GM21723 (cell line): ENCODE measurements around the gene CXCR6.

ENCODE experiments used
- ATAC-seq: cut with Tn5 transposase; IDR thresholded peaks from one replicate; pipeline ENCODE4 v1.9.1; 2021; ENCODE audit warnings: mild to moderate bottlenecking, moderate library complexity; ENCODE audit not compliant: unreplicated experiment

CXCR6 gene

DNA sequence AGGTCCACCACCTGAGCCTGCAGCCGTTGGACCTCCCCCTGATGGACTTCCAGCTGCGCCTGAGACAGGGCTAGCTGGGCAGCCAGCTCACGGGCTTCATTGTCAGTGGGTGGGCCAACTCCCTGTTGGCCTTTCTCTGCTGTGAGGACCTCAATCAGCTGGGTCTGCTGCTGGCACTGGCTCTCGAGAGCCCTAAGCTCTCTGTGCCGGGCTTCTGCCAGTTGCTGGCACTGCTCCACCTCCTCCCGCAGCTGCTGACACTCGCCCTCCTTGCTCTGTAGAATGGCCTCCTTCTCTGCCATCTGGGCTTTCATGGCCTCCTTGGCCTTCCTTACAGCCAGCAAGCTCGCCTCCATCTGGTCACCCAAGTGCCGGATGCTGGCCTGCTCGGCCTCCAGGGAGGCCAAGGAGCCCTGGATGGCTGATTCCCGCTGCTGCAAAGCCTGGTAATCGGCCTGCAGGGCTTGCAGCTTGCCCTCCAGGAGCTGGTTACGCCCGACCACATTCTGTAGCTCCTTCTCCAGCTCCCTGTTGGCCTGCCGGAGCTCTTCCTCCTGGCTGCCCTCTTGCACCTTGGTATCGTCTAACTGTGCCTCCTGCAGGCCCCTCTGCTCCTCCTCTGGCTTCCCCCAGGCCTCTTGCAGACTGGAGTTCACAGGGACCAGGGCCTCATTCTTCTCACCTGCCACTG, 23.8 kb downstream of the CXCR6 start:
- ATAC-seq: no peak

DNA sequence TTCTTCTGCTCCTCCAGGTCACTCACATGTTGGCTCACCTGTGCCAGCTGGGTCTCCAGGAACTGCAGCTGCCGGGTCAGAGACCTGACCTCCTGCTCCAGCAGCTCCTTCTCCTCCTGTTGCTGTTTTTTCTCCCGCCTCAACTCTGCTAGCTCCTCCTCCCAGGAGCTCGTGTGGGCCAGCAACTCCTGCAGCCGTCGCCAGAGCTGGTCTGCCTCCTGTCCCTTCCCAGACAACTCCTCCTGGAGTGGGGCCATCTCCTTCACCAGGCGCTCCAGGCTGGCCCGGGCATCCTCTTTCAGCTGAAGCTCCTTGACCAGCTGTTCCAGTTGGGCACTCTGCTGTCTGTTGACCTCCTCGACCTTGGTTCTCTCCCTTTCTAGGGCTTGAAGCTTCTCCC, 24.5 kb downstream of the CXCR6 start:
- no peak for ATAC-seq

DNA sequence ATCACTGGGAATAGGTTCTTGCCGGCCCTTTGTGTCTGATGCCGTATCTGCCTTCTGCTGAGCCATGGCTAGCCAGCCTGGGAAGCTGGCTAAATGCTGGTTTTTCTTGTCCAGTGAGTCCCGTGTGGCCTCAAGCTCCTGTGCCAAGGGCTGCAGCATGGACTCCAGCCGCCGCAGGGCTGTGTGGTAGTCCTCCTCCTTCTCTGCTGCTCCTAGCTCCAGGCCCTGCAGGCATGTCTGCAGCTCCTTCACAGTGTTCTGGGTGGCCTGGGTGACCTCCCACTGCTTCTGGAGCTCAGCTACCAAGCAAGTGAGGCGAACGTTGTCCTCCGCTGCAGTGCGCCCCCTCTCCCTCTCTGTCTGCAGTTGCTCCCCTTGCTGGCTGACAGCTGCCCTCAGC, 24.9 kb downstream of the CXCR6 start:
- no peak for ATAC-seq

DNA sequence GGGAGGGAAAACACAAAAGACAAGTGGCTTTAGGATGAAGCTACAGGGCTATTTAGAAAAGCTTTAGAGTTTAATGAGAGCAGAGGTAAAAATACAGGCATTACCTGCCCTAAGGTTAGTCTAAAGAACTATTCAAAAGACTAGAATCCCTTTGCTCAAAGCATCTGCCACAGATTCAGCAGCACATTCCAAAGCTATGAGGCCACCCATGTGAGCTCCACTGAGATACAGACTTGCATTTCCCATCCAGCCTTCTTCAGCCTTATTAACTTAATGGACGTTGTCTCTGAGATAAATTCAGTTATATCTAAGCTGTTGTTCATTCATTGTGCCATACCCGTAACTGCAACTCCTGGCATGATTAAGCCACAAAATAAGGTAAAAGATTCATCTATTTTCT, 25.4 kb downstream of the CXCR6 start:
- no peak for ATAC-seq

DNA sequence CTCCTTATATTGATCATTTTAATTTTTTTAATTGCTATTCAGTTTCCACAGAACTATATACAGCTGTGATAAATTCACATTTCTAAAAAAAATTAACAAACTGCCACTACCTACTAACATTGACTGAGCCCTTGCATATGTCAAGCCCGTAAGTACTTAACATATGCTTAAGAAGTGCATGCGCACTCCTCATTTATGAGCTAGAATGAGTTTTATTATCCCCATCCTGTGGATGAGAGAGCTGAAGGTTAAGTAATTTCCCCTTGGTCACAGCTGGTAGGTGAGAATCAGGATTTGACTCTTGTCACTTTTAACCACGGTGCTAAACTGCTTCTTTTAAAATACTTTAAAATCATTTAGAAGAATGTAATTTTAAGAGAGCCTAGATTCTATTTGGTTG, 25.9 kb downstream of the CXCR6 start:
- no peak for ATAC-seq

DNA sequence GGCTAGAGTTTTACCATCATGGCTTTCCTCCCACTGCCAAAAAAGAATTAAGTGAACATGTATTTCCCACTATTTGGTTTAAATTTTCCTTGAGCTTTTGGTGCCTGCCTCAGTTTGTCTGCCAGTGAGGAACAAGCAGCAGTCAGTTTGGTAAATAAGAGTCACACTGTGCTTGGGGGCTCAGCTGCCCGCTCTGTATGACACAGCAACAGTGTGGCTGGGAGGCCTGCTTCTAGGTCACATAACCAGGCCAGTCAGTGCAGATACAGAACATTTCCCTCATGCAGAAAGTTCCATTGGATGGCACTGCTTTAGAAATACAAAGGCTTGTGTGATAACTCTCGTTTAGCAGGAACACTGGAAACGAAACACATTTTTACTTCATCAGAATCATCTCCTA, 26.7 kb downstream of the CXCR6 start:
- ATAC-seq: no peak

DNA sequence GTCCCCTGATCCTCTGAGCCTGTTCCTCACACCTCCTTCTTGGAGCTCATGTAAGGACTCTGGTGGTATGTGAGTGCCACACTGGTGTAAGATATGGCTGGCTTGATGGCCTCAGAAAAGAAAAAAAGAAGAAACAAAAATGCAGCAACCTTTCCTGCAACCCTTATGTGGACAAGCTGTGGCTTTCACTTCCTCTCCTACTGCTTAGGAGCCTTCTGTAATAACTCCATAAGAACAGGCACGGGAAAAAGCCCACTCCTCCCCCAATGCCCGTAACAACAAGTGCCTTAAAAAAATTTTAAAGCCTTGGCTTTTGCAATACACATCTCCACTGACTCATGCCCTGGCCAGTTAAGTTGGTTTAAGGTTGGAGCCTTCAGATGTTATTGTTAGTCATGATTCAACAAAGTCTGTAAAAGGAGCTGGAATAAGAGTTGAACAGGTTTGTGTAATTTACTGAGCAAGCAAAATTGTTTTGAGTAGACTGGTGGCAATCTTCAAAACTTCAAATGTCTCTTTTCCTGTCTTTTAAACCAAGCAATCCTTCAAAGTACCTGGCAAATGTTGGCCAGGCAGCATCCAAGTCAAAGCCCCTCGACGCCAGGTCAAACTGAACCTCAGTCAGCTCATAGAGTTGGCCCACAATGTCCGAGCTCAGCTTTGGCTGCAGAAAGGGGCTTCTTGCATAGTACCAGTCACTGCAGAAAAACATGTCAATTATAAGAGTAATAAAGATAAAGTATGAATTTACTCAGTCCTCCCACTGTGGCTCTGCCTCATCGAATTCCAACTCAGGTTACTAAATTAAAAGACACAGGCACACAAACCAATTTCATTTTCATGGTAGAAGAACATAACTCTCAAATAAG, 29.5 kb downstream of the CXCR6 start:
- no peak for ATAC-seq

DNA sequence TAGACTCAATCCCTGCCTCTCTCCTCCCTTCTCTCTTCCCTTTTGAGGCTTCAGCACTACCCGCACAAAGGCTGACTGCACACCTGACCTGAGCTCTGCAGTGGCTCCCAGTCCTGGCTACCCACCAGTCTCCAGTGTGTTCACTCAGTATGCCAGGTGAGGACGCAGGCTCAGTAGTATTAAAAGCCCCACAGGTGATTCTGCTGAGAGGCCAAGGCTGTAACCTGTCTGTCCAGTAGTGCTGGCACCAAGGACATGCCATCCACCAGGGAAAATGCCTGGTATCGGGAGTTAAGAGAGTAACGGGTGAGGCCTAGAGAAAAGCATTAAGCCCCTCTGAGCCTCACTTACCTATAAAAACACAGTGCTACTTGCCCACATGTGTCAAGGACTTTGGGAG, 31.4 kb downstream of the CXCR6 start:
- ATAC-seq: no peak

DNA sequence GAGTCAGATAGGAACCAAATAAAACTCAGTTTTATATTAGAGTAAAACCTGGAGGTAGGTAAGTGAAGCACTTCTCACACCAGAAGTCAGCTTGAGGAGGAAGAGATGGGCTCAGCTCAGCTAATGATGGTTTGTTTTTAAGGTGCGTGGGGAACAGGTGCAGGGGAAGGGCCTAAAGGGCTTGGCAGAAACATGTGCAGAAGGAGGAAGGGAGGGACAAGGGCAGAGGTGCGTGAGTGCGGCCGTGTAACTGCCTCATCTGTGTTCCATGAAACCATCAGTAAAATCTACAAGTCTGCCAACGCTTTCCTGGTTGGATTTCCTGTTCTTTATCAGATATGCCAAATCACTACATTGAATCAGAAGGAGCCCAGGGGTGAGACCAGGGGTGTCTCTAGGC, 32.4 kb downstream of the CXCR6 start:
- no peak for ATAC-seq

DNA sequence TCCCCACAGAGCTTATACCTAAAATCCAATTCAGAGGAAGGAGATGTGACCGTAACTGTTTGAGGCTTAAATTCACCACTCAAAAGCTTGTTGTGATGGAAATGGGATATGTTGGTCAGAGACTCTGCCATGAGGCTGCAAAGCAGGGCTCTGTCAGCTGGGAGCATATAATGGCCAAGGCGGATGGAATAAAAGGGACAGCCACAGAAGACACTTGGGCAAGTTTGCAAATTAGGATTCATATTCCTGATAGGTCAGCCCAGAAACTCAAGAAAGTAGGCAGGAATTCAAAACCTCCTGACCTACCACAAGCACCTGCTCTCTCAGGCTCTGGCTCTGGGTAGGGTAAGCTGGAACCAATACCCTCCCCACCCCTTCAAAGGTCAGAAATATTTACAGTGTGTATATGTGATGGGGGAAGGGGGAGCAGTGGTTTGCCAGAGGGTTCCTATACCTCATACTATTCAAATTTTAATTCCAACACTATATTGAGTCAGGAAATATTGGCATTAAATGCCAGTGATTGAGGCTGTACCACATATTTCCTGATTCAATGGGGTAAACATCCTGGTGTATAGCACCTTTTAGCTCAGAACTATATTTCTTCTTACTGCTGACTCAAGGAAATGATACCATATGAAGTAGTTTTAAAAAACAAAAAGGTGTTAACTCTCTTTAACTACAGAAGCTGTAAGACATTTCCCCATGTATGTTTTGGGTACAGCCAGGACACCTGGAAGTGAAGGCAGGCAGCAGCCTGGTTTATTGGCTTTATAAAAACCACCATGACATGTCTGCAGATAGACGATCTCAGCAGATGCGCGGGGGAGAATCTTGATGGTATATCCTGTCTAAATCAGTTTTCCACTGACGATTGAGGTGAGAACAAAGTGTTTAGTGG, 33.2 kb downstream of the CXCR6 start:
- ATAC-seq: no peak

DNA sequence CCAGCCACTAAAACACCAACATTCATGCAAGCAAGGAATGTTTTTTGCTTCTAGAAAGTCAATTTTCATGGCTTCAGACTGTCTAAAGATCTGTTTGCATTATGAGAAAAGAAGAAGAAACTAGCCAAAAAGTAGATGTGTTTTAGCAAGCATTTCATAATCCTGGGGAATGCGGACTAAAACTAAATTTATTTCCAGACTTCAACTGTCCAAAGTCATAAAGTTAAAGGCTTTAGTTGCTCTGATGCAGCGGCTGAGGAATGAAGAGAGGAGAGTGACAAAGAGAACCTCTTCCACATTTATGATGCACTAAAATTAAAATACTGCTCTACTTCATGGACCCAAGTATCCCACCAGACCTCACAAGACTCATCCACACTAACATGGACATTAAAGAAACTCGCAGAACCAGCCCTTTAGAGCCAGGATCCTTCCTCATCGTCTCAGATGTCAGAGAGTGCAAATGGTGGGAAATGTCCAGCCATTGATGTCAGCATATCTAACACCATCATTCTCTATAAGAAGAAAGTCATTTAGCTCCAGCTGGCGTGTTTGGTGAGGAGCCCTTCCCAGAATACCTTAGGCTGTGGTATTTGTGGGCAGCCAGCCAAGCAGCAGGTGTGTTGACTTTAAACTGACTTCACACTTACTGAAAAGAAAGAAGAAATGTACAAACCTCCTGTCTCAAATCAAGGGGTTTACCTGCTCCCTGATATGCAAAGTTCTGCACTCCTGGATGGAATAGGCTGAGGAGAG, 34.9 kb downstream of the CXCR6 start:
- ATAC-seq: no peak

DNA sequence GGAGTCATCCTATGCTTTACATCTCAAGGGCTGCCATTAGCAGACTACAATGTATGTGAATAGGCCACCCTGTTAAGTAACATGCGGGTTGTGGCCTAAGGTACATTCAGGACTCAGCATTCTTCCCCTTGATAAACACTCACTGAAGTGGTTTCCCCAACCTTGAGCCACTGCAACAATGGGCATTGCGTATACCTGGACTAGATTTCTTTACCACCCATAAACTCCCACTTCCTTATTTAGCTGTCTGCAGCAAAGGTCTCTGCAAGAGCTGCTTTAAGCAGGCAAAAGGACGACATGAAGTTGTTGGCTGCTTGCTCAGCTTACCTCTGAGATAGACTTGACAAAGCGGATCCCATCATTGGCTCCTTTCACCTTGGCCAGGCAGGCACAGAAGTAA, 36.1 kb downstream of the CXCR6 start:
- no peak for ATAC-seq

DNA sequence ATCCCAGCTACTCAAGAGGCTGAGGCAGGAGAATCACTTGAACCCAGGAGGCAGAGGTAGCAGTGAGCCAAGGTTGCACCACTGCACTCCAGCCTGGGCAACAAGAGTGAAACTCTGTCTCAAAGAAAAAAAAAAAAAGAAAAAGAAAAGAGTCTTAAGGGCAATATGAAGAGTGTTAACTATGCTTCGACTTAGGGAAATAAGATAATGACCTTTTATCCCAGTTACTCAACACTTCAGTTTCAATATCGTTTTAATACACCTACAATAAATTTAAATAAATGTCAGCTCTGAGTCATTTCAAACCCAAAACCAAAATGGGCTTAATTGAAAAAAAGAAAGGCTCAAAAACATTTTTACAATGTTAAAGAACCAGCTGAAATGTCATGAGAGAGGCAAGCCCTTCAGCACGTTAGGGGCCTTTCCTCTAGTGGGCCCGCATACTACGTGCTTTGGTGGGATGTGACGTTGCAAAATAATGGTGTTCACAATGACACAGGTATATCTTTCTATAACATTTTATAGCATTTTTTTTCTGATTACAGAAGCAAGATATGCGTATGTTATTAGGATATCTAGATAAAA, 37.1 kb downstream of the CXCR6 start:
- no peak for ATAC-seq

DNA sequence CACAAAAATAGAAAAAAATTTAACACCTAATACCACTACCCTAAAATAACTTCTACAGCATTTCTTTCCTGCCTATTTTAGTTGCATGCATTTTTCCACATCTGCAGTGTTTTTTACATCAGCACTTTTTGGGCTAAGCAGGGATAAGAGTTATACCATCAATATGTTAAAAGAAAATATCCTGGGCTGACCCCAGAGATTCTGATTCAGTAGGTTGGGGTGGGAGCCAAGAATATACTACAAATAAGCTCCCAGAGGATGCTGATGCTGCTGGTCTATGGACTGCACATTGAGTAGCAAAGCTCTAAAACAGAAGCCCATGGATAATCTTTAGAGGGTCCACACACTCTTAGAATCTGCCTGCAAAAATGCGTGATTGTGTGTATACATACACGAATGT, 37.6 kb downstream of the CXCR6 start:
- no peak for ATAC-seq

DNA sequence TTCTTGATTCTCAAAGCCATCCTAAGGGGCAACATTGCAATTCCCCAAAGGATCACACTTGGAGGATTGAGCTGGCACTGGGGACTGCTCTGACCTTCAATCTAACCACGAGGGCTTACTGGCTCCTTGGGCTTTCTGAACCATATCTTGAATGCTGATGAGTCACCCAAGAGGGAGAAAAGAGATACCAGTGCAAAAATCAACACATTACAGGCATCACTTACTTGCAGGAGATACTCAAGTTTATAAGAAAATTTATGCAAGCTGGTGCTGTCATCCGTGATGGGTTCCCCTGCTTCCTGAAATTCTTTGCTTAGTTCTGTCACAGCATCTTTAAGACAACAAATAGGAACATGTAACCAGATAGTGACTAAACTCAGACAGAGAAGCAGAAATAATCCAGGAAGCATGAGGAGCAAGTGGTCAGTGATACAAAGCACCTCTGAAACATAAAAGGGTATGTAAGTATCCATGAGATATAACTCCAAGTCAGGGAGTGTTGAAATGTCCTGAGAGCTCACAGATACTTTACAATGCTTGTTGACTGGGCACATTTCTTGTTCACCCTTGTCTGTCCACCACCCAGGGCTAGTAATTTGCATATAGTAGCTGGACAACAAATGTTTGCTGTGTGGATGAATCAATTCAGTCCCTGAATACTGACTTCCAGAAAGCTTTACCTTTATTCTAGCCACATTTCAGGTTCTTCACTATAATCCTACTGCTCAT, 38.2 kb downstream of the CXCR6 start:
- ATAC-seq: no peak

DNA sequence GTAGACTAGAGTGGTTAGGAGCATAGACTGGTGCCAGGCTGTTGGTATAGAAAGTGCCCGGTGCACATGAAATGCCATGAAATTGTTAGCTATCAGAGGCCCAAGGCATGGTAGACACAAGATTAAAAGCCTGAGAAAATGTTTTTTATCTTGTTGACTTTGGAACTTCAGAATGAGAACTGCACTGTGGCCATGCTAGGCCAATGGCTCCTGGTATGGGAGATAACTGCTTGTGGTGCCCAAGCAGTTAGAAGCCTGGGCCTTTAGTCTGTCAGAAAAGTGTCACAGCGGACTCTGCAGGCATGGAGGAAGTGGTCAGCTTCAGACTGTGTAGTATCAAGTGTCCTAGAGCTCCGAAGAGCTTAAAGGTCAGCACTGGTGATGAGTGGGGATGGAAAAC, 40.5 kb downstream of the CXCR6 start:
- ATAC-seq: no peak

DNA sequence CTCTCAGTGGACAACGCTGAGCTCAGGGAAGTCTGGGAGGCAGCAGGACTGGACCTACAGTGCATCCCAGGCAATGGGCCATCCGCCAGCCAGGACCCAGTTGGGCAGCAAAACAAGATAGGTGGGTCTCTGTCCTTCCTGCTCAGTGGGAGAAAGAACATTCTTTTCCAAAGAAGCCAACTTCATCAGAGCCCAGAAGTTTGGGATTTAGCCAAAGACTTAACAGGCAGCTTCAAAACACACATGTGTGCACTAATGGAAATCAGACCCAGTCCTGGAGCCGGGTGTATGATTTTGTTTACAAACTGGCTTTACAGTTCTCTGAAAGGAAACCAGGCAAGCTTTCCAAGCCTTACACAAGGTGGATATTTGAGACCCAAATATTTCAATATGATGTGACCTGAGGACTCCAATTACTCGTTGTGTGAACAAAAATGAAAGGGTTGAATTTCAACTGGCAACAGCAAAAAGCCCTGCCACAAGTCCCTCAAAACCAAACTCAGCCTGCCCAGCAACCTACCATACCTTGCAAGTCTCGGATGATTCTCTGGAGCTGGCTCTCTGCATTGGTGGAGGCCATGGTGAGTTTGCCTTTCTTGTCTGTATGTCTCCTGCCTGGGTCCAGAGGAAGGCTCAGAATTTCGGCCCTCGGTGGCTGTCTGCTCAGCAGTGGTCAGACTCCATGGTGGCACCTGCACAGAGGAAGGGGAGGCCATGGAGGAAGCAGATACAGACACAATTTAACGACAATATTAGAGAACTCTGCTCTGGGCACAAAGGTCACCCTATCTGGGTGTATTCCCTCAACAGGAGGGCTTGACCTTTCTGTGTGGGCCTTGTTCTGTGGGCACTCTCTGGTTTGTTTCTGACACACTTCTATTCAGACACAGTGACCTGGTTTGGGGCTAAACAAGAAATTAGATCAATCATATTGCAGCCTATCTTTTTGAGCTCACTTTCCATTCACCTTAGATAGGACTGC, 41.4 kb downstream of the CXCR6 start:
- no peak for ATAC-seq

DNA sequence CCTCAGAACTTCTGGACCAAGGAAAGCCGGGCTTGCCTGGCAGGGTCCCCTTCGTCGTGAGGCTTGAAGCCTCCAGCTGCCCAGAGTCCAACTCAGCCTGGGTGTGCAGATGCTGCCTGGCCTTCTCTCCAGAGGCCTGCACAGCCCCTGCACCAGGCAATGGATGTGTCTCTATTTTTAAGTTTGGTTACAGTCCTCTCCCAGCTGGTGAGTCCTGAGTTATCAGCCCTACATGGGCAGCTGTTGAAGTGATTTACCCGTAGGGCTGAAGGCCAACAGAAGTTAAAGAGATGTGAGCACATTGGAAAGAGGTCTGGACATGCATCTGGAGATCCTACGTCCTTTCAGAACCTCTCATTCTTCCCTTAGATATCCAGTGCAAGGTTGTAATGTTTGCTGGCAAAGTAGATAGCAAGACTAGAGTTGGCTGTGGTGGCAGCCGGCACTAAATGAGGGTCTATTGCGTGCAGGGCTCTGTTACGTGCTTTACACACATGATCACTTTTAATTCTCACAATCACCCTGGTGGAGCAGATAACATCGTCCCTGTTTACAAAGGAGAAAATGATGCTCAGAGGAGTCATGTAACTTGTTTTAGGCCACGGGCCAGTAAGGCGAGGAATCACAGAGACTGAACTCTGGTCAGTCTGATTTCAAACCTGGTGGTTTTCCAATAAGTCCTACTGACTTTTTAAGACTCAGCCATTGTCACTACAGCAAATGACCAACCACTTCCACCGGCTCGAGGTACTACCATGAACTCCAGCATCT, 42.5 kb downstream of the CXCR6 start:
- ATAC-seq: no peak
